SKM-1 (cell line): ENCODE measurements around the gene PLET1.
"Not testable (repeated sequence)": the region's sequence is repeated elsewhere in the genome, so short reads cannot be mapped to it uniquely, and the experiment has no call there.

Source experiments
- DNase-seq: peaks from one replicate; lab custom pipeline; 2025; ENCODE audit not compliant: unreplicated experiment; lab: John Stamatoyannopoulos, UW

PLET1 gene

GRCh38 chr11:112213753-112214152, 46.9 kb downstream of the PLET1 start:
- no peak for DNase-seq

- no peak for DNase-seq
These were observed 48.0 kb downstream of the PLET1 start for GRCh38 chr11:112212710-112213109.

- DNase-seq = no peak
These were observed 48.4 kb downstream of the PLET1 start for GRCh38 chr11:112212290-112212689.

GRCh38 chr11:112211536-112211935, 49.1 kb downstream of the PLET1 start:
- DNase-seq = no peak

GRCh38 chr11:112210890-112211289, 49.8 kb downstream of the PLET1 start:
- DNase-seq = no peak

- DNase-seq = no peak
These were observed 54.6 kb downstream of the PLET1 start for GRCh38 chr11:112206071-112206470.

- peak; percentile 47 for DNase-seq
These were observed 60.4 kb downstream of the PLET1 start for GRCh38 chr11:112200252-112200651.

GRCh38 chr11:112199101-112199500, 61.6 kb downstream of the PLET1 start:
- DNase-seq = not testable (repeated sequence)
